ENCODE results near the gene GARNL3. TPM values are rescaled to one million over a fixed set of nuclear protein-coding genes. Genes with fewer than 3 reads are reported as not detected.

Gene GARNL3
- total and polyA plus RNA-seq, 2 of the 13 experiments (the other 11 are each of a cell fraction or from before 2014, with no cell fraction given), result 3.9 to 11.0 TPM

- BruUV-seq (replicated peaks), result no TSS peak
- no peaks in the 10 kb centered on the region for H4K20me1 ChIP-seq (ENCODE audit: insufficient read depth, low read length)
- H3K36me3 ChIP-seq (replicated peaks in 1 of 2; ENCODE audit: control insufficient read depth in 1 of 2, insufficient read depth in 2 of 2, low read length in 2 of 2), result peaks cover 0 to 5% of the 10 kb centered on the region in 2 experiments; a peak in 1 of 5 replicates
- intact Hi-C loops (cut with micrococcal nuclease; ENCODE audit: unreplicated experiment), result no loop called here
- WGBS (ENCODE audit: low lambda C conversion rate), result 89% methylated on average over 7 of the region's 7 CpGs
- FAIRE-seq (no peak), DNase-seq (ENCODE audit: low spot score) (no peak), ATAC-seq (no peak; the same call in 2 of the 3 replicates)
- in situ Hi-C loops (cut with HindIII; ENCODE audit: extremely low pct_ligation_motif_present, low pct_unique_long_range_greater_than_20kb), result no loop called here
- no peaks in the 10 kb centered on the region for H3K79me2 ChIP-seq (ENCODE audit: insufficient read depth, low read length)
- H3K4me2 ChIP-seq (ENCODE audit: low read depth, low read length), result no peak overlapping the region
- H2AFZ ChIP-seq (ENCODE audit: low read length), result no peak overlapping the region
- no peaks in the 10 kb centered on the region for H3K9me3 ChIP-seq (ENCODE audit: low read length)
- peaks cover 13% of the 10 kb centered on the region for H3K4me1 ChIP-seq (ENCODE audit: insufficient read depth, low read length)
- no peak overlapping the region for H3K9ac ChIP-seq (ENCODE audit: insufficient read depth, low read depth, low read length)
- ChIA-PET POLR2A (interaction anchor here (0.6 to 2.2 kb wide), 4 partner anchors 19 to 98 kb away, joined by 3 to 9 read pairs (median 4); partner anchors contain the start of gene SLC2A8), CTCF (ENCODE audit: low intra/inter-chr PET ratio, low total read pairs) (interaction anchor here (1.2 kb wide), 1 partner anchor 28 kb away, joined by 3 read pairs; no protein-coding TSS in a partner anchor)
- no peaks in the 10 kb centered on the region for H3K27me3 ChIP-seq (ENCODE audit: control insufficient read depth in 1 of 2, insufficient read depth in 2 of 2, low read length in 2 of 2)
- no peak overlapping the region for H3K27ac ChIP-seq (ENCODE audit: extremely low read length, insufficient read depth, low read length)
- TF ChIP-seq KLF9 (CRISPR knock-in tag; IDR thresholded peaks at IDR 0.05; ENCODE audit: low read depth), result no peak
- no peak for TF ChIP-seq ZC3H4 (CRISPR knock-in tag; IDR thresholded peaks at IDR 0.05; ENCODE audit: borderline replicate concordance)
- no peak for TF ChIP-seq ZNF335 (CRISPR knock-in tag; IDR thresholded peaks at IDR 0.05)
- TF ChIP-seq CHD4 (IDR thresholded peaks at IDR 0.05; ENCODE audit: borderline replicate concordance, low read length), result no peak
- TF ChIP-seq, protein P1, sequence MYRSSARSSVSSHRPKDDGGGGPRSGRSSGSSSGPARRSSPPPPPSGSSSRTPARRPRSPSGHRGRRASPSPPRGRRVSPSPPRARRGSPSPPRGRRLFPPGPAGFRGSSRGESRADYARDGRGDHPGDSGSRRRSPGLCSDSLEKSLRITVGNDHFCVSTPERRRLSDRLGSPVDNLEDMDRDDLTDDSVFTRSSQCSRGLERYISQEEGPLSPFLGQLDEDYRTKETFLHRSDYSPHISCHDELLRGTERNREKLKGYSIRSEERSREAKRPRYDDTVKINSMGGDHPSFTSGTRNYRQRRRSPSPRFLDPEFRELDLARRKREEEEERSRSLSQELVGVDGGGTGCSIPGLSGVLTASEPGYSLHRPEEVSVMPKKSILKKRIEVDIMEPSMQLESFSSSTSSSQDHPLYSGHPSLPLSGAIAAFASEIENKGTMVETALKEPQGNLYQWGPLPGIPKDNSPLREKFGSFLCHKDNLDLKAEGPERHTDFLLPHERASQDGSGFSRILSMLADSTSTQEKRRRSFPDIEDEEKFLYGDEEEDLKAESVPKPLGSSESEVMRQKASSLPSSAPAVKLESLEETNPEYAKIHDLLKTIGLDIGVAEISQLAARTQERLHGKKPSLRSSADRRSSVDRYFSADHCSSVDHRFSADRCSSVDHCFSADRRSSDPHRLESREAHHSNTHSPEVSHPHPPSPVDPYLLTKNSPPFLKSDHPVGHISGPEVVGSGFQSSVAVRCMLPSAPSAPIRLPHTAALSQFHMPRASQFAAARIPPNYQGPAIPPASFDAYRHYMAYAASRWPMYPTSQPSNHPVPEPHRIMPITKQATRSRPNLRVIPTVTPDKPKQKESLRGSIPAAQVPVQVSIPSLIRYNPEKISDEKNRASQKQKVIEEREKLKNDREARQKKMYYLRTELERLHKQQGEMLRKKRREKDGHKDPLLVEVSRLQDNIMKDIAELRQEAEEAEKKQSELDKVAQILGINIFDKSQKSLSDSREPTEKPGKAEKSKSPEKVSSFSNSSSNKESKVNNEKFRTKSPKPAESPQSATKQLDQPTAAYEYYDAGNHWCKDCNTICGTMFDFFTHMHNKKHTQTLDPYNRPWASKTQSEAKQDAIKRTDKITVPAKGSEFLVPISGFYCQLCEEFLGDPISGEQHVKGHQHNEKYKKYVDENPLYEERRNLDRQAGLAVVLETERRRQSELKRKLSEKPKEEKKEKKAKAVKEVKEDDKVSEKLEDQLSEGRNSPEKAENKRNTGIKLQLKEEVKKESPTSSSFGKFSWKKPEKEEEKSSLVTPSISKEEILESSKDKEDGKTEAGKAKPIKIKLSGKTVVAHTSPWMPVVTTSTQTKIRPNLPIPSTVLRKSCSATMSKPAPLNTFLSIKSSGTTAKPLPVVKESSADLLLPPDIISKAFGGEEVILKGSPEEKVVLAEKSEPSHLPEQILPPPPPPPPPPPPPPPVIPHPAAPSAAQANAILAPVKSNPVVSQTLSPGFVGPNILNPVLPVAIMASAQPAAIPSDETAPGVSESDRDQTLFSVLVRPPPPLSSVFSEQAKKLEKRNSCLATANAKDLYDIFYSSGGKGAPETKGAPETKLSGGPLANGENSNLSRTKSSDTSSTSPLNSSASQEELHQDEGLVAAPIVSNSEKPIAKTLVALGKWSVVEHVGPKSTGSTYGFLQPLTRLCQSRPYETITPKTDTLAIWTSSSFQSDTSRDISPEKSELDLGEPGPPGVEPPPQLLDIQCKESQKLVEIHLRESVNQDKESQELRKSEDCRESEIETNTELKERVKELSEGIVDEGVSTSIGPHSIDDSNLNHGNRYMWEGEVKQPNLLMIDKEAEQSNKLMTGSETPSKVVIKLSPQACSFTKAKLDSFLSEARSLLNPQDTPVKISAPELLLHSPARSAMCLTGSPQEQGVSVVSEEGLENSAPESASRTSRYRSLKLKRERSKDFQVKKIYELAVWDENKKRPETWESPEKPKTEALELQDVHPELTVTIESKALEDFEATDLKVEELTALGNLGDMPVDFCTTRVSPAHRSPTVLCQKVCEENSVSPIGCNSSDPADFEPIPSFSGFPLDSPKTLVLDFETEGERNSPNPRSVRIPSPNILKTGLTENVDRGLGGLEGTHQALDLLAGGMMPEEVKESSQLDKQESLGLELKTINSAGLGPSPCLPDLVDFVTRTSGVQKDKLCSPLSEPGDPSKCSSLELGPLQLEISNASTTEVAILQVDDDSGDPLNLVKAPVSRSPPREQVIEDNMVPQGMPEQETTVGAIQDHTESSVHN (CRISPR knock-in tag; IDR thresholded peaks at IDR 0.05), result no peak
- TF ChIP-seq EED (CRISPR knock-in tag; IDR thresholded peaks at IDR 0.05), result no peak
- TF ChIP-seq YEATS4 (CRISPR knock-in tag; IDR thresholded peaks at IDR 0.05; ENCODE audit: borderline replicate concordance), result no peak
- no peak for TF ChIP-seq ZNF747 (CRISPR knock-in tag; IDR thresholded peaks at IDR 0.05; ENCODE audit: borderline replicate concordance)
- H3K4me3 ChIP-seq (replicated peaks in 1 of 3; ENCODE audit: insufficient read depth in 1 of 3, low read depth in 2 of 3, low read length in 3 of 3), result no peak overlapping the region
These were observed 105.6 kb downstream of the GARNL3 start for GRCh38 chr9:127370147-127370579.
